Cardiac septum (tissue), 1 donor: ENCODE data around the gene UGT1A4. TPM values are rescaled to one million over a fixed set of nuclear protein-coding genes. Genes with fewer than 3 reads are reported as not detected.
A peak's percentile ranks its signal among the peaks of the same experiment; 100 is the strongest.
"Not testable (repeated sequence)": the region's sequence is repeated elsewhere in the genome, so short reads cannot be mapped to it uniquely, and the experiment has no call there.

ENCODE experiments used
- DNase-seq: peaks from one replicate; pipeline ENCODE4 v3.0.0-alpha.2; 2020; ENCODE audit warnings: low spot score
- intact Hi-C: fragments of 100-400 bp; cut with DNase I; formaldehyde crosslinking; loops from one replicate; pipeline ENCODE4 v1.14.0; 2022
- total RNA-seq: library from RNA; stranded (reverse); fragmentation: NEBNext Ultra II Directional; extraction: Animal tissue kit (Norgen Biotek cat#: 25700); gene quantifications from one replicate; pipeline ENCODE4 v1.2.1, GENCODE V29; 2021
- donor health status: DM: no; HTN: no; CAD: no.

UGT1A4 gene
- total RNA-seq, 1 donor from 2014 or later, result not detected

DNA sequence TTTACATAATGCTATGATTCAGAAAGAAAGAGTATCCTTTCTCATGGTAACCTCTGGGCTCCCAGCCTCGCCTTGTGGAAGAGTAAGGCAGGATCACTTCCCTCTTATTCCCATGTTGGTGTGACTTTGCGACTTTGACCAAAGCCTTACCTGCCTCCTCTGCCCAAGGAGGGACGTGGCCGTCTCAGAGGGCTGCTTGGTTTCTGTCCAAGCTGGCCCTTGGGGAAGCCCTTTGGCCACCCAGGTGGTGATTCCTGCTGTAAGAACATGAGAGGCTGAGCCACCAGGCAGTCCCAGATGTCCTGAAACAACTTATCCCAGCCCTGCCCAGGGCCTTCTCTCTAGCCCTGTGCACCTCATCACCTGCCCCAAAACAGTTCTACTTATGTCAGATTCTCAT, 19.8 kb upstream of the UGT1A4 start:
- intact Hi-C loops, result no loop called here

GRCh38 chr2:233699424-233700027, 19.0 kb upstream of the UGT1A4 start:
- intact Hi-C loops, result no loop called here
- no peak for DNase-seq

More for the DNA sequence above, 19.8 kb upstream of the UGT1A4 start:
- no peak for DNase-seq

DNA sequence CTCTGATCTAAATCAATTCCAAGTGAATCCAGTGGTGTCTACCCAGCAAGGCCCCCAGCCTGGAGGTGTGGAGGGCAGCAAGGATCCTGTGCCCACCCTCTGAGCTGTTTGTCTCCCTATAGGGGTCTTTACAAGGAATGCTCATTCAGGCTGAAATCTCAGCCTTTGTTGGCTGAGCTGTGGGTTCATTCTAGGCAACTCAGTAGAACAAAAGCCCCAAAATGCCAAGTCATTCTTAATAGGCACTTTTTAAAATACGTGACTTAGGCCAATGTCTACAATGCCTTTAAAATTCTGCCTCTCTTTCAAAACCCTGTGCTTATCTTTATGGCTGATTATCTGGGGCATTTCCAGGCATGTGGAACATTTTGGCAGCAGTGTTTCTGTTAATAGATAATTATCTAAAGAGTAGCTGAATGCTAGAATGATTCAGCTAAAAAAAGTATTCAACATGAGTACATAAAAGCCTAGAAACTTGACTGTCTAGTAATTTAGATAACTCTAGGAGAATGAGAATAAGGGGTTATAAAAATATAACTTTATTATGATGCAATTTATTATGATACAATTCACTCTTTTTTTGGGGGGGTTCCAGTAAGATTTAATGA, 18.4 kb upstream of the UGT1A4 start:
- no peak for DNase-seq
- intact Hi-C loops, result no loop called here

GRCh38 chr2:233700842-233701241, 17.7 kb upstream of the UGT1A4 start:
- DNase-seq, intact Hi-C loops: not testable (repeated sequence)

DNA sequence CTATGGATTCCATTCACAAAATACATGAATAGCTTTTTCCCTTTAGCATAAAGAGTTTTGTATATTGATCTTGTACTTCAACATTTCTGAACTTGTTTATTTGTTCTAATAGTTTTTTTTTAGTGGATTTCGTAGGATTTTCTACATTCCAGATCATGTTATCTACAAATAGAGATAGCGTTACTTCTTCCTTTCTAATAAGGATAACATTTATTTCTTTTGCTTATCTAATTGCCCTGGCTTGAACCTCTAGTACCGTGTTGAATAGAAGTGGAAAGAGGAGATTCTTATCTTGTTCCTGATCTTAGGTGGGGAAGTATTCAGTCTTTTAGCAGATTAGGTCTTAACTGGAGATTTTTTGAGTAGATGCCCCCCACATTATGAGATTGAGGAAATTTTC, 16.3 kb upstream of the UGT1A4 start:
- intact Hi-C loops, result no loop called here
- DNase-seq, result no peak

DNA sequence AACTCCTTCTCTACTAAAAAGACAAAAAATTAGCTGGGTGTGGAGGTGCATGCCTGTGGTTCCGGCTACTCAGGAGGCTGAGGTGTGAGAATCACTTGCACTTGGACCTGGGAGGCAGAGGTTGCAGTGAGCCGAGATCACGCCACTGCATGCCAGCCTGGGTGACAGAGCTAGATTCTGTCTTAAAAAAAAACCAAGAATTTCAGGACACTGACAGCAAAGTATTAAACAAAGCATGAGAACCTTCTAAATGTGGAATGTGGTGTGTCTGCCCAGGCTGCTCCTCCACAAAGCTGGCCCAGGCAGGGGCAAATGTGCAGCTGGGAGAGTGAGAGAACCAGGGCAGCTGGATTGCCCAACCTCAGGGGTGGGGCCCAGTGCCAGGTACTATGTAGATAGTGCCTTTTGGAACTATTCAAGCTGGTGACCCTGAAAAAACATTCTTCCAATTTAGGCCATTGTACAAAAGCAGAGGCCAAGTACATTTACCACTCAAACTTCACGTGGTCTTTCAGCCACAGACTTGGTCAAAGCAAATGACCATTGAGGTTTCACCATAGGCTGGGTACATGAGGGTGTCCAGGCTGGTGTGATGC, 12.5 kb upstream of the UGT1A4 start:
- no peak for DNase-seq
- intact Hi-C loops, result no loop called here

GRCh38 chr2:233706720-233707119, 11.8 kb upstream of the UGT1A4 start:
- intact Hi-C loops, result no loop called here
- DNase-seq, result no peak

GRCh38 chr2:233707940-233708644, 10.4 kb upstream of the UGT1A4 start:
- no peak for DNase-seq
- intact Hi-C loops, result no loop called here

- DNase-seq, result no peak
- intact Hi-C loops, result no loop called here
These were observed 9.6 kb upstream of the UGT1A4 start for GRCh38 chr2:233708942-233709341.

DNA sequence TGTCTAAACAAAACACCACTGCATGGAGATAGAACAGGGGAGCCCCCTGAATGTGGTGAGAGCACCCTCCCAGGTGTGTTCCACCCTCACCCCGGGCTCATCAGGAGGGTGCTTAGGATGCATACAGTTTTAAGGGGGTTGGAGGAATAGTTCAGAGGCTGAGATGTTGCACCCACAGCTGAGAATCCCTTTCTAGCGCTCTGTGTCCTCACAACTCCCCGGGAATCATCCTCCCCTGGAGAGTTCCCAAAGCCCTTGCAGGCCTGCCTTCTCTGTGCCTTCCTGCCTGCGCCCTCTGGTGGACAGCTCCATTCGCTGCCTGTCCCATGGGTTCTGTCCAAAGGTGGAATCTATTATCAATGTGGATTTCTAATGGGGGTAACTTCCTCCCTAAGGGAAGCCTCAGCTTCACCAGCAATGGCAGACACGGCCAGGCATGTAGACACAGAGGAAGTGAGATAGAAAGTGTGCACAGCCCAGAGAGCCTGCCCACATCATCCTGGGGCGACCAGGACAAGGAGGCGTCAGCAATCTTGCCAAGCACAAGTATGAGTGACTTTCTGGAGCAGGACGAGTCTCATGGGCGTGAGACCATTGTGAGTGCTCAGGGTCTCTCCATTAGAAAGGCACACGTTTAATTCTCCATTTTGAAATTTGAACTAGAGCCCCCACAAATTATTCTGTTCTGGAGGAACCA, 7.1 kb upstream of the UGT1A4 start:
- DNase-seq, result peak; percentile 79
- intact Hi-C loops, result no loop called here

GRCh38 chr2:233712611-233713261, 5.8 kb upstream of the UGT1A4 start, which contains the start of gene UGT1A5:
UGT1A5 (plus strand) TSS chr2:233712907; CDS start chr2:233712992, 85 bp downstream.
- intact Hi-C loops, result no loop called here
- no peak for DNase-seq

GRCh38 chr2:233713262-233713615, 5.3 kb upstream of the UGT1A4 start:
- intact Hi-C loops, result no loop called here

DNA sequence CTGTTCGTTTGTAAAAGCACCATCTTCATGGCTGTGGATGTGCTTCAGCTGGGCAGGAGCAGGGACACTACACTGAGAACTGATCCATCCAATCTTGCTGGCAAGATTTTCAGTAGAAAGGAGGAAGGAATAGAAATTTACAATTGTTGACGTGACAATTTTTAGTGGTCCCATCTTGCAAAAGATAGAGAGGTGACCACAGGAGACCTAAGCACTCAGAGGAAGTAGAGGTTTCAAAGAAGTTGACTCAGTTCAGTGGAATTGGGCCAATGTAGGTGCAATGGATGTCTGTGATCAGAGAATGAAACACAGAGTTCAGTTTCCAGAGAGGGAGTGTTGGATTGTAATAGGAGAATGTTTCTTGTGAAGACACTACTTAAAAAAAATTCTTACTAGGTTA, 4.4 kb upstream of the UGT1A4 start:
- intact Hi-C loops, result no loop called here
- no peak for DNase-seq

More at GRCh38 chr2:233713262-233713615, 5.3 kb upstream of the UGT1A4 start:
- no peak for DNase-seq

DNA sequence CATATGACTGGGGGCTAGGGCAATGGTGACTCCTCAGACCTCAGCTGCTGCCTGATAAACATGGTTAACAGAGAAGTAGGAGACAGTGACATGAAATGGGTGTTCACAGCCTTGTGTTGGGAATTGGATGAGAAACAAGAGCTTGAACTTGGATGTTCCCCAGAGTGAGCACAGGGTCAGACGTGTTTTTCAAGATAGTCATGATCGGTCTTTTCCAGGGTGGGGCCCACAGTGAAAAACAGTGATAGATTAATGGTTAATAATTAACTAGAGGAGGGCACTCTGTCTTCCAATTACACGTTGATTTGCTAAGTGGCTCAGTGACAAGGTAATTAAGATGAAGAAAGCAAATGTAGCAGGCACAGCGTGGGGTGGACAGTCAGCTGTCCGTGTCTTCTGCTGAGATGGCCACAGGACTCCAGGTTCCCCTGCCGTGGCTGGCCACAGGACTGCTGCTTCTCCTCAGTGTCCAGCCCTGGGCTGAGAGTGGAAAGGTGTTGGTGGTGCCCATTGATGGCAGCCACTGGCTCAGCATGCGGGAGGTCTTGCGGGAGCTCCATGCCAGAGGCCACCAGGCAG, 10.3 kb downstream of the UGT1A4 start, which contains the start of gene UGT1A3:
Gene UGT1A3, plus strand, starts transcription at position 320 of the 579 bp plus-strand sequence. Its CDS starts 85 bp downstream, at position 405.
- DNase-seq, result no peak
- intact Hi-C loops, result no loop called here

GRCh38 chr2:233736868-233737653, 18.5 kb downstream of the UGT1A4 start:
- intact Hi-C loops, result not testable (repeated sequence)

DNA sequence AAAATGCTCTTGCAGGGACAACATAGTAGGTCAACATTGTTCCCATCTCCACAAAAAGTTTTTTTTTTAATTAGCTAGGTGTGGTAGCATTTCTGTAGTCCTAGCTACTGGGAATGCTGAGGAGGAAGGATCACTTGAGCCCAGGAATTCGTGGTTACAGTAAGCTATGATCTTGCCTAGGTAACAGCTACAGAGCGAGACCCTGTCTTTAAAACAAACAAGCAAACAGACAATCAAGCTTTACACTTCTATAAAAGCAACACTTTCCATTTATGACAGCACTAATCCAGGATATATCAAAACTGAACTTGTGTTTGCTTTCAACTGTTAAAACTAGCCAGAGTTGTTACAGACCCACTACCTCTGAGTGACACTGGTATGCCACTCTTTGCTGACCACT, 22.3 kb downstream of the UGT1A4 start:
- intact Hi-C loops, result no loop called here
- no peak for DNase-seq

More at GRCh38 chr2:233736868-233737653, 18.5 kb downstream of the UGT1A4 start:
- not testable (repeated sequence) for DNase-seq

GRCh38 chr2:233743464-233744259, 25.1 kb downstream of the UGT1A4 start:
- DNase-seq, result no peak
- intact Hi-C loops, result no loop called here
